ENCODE results near the gene GOLGA6A.
A peak's percentile ranks its signal among the peaks of the same experiment; 100 is the strongest.
"Not testable (repeated sequence)": the region's sequence is repeated elsewhere in the genome, so short reads cannot be mapped to it uniquely, and the experiment has no call there.

GOLGA6A gene

DNA sequence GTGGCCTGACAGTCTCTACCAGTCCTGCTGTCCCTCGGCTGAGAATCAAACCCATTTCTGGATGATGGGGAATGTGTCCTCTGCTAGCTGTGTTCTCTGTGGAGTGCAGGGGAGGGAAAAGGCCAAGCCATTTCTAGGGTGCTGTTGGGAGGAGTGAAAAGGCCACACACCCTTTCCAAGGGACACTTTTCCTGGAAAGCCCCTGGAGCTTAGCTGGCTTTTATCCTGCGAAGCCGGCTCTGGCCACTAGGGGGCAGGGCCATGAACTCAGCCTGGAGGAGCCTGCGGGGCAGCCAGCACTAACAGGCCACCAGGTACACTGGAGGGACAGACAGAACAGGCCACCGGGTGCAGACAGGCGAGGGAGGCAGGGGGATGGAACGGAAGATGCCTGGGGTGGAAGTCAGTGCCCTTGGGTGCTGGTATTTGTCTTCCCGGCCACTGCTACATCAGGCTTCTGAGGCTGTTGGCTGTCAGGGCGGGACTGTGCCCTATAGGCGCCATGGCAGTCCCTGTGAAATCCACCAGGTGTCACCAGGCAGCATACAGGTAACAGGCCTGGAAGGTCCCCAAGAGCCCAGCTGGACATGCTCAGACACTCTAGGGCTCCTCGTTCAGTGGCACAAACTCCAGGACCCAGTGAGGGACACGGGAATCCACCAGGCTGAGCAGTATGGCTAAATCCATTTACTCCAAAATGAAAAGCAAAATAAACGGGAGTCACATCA is 16.5 kb downstream of the GOLGA6A start:
- H3K27me3 Mint-ChIP-seq (ENCODE audit: low read depth, poor library complexity); H3K4me1 Mint-ChIP-seq; H3K4me3 Mint-ChIP-seq; H3K9me3 Mint-ChIP-seq; H3K36me3 Mint-ChIP-seq (ENCODE audit: low read depth); H3K27ac Mint-ChIP-seq: not testable (repeated sequence)
- peak; percentile 77 for DNase-seq
- TF ChIP-seq, protein P1, sequence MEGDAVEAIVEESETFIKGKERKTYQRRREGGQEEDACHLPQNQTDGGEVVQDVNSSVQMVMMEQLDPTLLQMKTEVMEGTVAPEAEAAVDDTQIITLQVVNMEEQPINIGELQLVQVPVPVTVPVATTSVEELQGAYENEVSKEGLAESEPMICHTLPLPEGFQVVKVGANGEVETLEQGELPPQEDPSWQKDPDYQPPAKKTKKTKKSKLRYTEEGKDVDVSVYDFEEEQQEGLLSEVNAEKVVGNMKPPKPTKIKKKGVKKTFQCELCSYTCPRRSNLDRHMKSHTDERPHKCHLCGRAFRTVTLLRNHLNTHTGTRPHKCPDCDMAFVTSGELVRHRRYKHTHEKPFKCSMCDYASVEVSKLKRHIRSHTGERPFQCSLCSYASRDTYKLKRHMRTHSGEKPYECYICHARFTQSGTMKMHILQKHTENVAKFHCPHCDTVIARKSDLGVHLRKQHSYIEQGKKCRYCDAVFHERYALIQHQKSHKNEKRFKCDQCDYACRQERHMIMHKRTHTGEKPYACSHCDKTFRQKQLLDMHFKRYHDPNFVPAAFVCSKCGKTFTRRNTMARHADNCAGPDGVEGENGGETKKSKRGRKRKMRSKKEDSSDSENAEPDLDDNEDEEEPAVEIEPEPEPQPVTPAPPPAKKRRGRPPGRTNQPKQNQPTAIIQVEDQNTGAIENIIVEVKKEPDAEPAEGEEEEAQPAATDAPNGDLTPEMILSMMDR (IDR thresholded peaks at IDR 0.05), result peak; percentile 59

DNA sequence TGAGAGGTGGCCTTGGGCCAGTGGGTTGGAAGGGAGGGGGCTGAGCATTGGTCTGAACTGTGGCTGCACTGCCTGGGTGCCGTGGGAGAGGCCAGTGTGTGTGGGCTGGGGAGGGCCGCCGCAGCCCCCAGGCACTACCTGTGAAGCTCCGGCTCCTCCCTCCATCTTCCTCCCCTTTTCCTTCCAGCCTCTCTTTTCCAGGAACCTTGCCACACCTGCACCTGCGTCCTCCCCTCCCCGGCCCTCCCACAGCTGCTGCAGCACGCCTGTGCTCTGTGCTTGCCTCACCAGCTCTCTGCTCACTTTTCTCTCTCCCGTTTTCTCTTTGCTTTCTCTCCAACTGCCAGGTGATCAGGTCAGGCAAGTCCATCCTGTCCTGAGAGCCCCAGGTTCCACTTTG is 17.5 kb downstream of the GOLGA6A start:
- H3K4me3 Mint-ChIP-seq; H3K27me3 Mint-ChIP-seq (ENCODE audit: low read depth, poor library complexity); H3K4me1 Mint-ChIP-seq; H3K27ac Mint-ChIP-seq; H3K36me3 Mint-ChIP-seq (ENCODE audit: low read depth); H3K9me3 Mint-ChIP-seq; DNase-seq: not testable (repeated sequence)

DNA sequence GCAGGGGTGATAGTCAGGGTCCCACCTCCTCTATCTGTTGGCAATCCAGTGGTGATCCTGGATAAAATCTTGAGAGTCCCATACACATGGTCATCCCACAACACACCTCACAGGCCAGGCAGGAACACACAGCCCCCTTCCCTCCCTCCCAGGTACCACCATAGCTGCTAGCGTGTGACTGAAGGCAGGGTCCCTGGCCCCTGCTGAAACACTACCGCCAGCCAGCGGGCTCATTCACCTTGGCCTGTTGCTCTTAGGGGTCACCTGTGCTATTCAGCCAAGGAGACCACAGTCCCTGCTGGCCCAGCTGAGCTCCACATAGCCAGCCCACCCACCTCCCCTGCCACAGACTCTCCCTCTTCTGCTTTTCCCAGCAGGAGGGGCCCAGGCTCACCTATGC is 18.2 kb downstream of the GOLGA6A start:
- not testable (repeated sequence) for H3K36me3 Mint-ChIP-seq (ENCODE audit: low read depth); H3K4me3 Mint-ChIP-seq; H3K27ac Mint-ChIP-seq; H3K9me3 Mint-ChIP-seq; H3K27me3 Mint-ChIP-seq (ENCODE audit: low read depth, poor library complexity); DNase-seq; H3K4me1 Mint-ChIP-seq

DNA sequence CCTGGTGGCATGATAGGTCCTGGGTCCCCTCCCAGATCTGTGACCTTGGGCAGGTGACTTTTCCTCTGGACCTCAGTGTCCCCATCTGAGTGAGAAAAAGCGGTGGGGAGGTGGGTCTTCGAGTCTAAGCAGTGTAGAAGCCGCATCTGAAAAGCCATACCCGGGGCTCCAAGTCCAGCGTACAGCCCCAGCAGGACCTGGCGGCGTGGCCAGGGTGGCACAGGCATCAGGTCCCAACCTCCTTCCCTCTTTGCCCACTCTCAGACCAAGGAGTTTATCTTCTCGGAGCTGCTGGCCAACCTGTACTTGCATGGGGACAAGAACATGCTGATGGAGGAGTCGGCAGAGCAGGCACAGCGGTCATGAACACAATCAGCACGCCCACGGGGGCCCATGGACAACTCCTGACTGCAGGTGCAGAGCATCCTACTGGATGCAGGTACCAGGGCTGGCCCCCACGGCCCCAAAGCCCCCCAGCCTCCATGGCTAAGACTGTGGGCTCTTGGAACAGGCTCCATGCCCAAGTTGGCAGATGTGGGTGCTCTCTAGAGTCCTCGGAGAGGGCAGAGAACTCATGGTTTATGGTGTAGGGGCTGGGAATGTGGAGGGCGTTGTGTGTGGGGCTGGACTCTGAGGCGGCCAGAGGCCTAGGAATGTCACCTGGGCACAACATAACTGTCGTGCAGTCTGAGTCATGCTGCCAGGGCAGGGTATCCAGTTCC is 18.8 kb downstream of the GOLGA6A start:
- not testable (repeated sequence) for H3K4me3 Mint-ChIP-seq; H3K27me3 Mint-ChIP-seq (ENCODE audit: low read depth, poor library complexity); DNase-seq

DNA sequence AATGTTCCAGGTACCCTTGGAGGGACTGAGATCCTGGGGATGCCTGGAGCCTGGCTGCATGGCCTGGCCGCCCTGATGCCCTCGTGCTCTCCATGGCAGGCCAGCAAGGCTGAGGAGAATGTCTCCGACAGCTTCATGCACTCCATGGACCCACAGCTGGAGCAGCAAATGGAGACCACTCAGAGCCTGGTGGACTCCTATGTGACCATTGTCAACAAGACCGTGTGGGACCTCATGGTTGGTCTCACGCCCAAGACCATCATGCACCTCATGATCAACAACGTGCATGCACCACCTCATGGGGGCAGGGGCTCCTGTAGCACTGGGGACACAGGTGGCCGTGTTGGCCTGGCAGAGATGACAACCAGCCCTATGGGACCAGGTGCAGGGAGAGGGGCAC is 19.7 kb downstream of the GOLGA6A start:
- no peaks in the 10 kb centered on the region for H3K4me1 Mint-ChIP-seq
- H3K9me3 Mint-ChIP-seq, result no peaks in the 10 kb centered on the region
- H3K4me3 Mint-ChIP-seq, result no peak overlapping the region
- H3K27ac Mint-ChIP-seq, result no peak overlapping the region
- H3K27me3 Mint-ChIP-seq (ENCODE audit: low read depth, poor library complexity), result peaks cover 10% of the 10 kb centered on the region
- TF ChIP-seq, protein P1 (IDR thresholded peaks at IDR 0.05), result no peak
- no peaks in the 10 kb centered on the region for H3K36me3 Mint-ChIP-seq (ENCODE audit: low read depth)
- no peak for DNase-seq

More for the DNA sequence above, 18.8 kb downstream of the GOLGA6A start:
- H3K4me1 Mint-ChIP-seq; H3K9me3 Mint-ChIP-seq; H3K27ac Mint-ChIP-seq; H3K36me3 Mint-ChIP-seq (ENCODE audit: low read depth): not testable (repeated sequence)

DNA sequence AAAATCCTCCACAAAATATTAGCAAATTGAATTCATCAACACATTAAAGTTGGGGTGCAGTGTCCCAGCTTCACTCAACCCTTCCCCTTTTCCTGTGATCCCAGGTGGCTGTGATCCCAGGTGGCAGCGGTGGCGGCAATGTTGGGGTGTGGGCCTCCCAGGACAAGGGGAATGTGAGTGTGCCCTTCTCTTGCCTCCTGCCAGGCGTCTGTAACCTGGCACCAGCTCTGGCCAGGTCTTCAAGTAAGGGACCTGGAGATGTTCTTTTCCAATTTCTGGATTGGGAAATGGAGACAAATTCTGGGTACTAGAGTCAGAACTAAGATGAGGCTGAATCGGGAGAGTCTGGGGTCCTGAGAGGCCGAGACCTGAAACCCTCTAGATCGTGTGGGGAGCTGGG is 20.1 kb downstream of the GOLGA6A start:
- Mint-ChIP-seq H3K27me3 (ENCODE audit: low read depth, poor library complexity) (peaks cover 10% of the 10 kb centered on the region), H3K4me3 (no peak overlapping the region), H3K27ac (no peak overlapping the region), H3K4me1 (no peaks in the 10 kb centered on the region), H3K9me3 (no peaks in the 10 kb centered on the region), H3K36me3 (ENCODE audit: low read depth) (no peaks in the 10 kb centered on the region)
- DNase-seq, result no peak
- TF ChIP-seq, protein P1 (IDR thresholded peaks at IDR 0.05), result no peak

DNA sequence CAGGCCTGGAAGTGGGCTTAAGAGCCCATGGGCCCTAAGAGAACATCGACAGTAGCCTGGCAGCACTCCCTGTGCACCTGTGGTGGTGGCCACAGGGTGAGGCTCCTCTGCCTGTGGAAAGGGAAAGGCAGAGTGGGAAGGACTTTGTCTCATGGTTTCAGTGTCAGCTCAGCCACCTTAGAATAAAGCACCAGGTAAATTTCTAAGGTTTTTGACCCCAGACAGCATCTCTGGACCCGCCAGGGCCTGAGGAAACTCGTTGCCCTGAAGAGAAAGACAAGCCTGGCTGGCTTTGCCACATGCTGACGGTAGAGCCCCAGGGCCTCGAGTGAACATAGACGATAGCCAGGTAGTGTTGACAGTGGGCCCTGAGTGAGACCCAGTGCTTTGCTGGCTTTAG is 22.1 kb downstream of the GOLGA6A start:
- TF ChIP-seq, protein P1 (IDR thresholded peaks at IDR 0.05), result no peak
- Mint-ChIP-seq H3K4me1 (no peaks in the 10 kb centered on the region), H3K36me3 (ENCODE audit: low read depth) (no peaks in the 10 kb centered on the region), H3K27ac (no peak overlapping the region), H3K27me3 (ENCODE audit: low read depth, poor library complexity) (peaks cover 20% of the 10 kb centered on the region), H3K4me3 (no peak overlapping the region), H3K9me3 (no peaks in the 10 kb centered on the region)
- no peak for DNase-seq

DNA sequence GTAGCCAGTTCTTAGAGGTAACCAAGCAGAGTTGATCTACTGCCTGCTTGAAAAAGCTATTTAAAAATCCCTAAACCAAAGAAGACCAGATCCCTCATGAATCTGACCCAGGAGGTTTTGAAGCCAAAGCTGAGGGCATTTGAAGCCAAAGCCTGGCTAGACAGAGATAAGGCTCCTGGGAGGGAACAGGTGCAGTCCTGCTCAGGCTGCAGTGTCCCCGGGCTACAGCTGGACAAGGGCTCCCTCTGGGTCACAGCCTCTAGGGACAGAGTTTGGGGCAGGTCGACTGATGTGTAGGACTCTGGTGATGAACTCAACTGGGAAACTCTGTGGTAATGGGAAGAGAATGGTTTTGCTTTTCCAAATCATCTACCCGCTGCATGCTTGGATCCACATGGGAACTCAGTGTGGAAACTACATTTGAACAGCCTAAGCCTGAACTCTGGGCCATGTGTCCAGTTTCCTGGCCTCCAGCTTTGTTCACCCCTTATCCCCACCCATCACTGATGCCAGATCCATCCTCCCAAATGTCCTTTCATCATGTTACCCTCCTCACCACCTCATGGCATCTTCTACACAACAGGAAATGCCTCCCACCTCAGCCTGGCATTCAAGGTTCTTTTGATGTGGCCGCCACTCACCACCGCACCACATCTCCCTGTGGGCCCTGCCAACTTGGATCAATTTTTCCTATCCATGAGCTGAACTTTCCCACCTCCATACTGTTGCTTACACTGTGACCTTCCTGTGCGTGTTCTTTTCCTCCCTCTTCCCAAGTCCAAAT is 23.1 kb downstream of the GOLGA6A start:
- H3K4me3 Mint-ChIP-seq; H3K36me3 Mint-ChIP-seq (ENCODE audit: low read depth); H3K4me1 Mint-ChIP-seq; DNase-seq; H3K27ac Mint-ChIP-seq; H3K9me3 Mint-ChIP-seq: not testable (repeated sequence)
- H3K27me3 Mint-ChIP-seq (ENCODE audit: low read depth, poor library complexity), result peaks cover 23% of the 10 kb centered on the region

DNA sequence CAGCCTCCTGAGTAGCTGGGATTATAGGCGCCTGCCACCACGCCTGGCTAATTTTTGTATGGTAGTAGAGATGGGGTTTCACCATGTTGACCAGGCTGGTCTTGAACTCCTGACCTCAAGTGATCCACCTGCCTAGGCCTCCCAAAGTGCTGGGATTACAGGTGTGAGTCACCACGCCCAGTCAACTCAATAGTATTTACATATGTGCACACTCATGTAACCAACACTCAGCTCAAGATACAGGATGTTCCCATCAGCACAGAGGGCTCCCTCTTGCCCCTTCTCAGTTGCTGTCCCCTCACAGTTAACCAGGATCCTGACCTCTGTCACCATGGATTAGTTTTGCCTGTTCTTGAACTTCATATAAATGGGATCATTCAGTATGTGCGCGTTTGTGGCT is 26.0 kb downstream of the GOLGA6A start:
- DNase-seq; H3K4me1 Mint-ChIP-seq; H3K9me3 Mint-ChIP-seq; H3K36me3 Mint-ChIP-seq (ENCODE audit: low read depth); H3K4me3 Mint-ChIP-seq; H3K27ac Mint-ChIP-seq: not testable (repeated sequence)
- H3K27me3 Mint-ChIP-seq (ENCODE audit: low read depth, poor library complexity), result peaks cover 20% of the 10 kb centered on the region
